Activated B cell treated with CpG ODN at 0.5 μM for 24 hours (primary cell): ENCODE data around the gene SAP30BP. TPM values are rescaled to one million over a fixed set of nuclear protein-coding genes. Genes with fewer than 3 reads are reported as not detected.
A peak's percentile ranks its signal among the peaks of the same experiment; 100 is the strongest.

Experiments
- ATAC-seq: fragments of 200-7000 bp; cut with Tn5 transposase; one replicate; pipeline ENCODE4 v1.10.0; 2021; ENCODE audit warnings: low read depth, mild to moderate bottlenecking, moderate library complexity
- CTCF ChIA-PET: fragments of 350-600 bp; sonication (Branson Sonifier 250); formaldehyde crosslinking; loops from one replicate; lab custom pipeline; 2021; ENCODE audit warnings: antibody characterized with exemption; lab: Charles Lee
- POLR2A ChIA-PET: fragments of 350-600 bp; sonication (Branson Sonifier 250); formaldehyde crosslinking; loops from one replicate; lab custom pipeline; 2021; ENCODE audit warnings: antibody characterized with exemption; lab: Charles Lee
- DNase-seq: peaks from one replicate; pipeline ENCODE4 v3.0.0; 2022
- H3K27ac Mint-ChIP-seq: one replicate; pipeline ENCODE4 v1.8.0; 2020; ENCODE audit warnings: mixed read lengths
- H3K27me3 Mint-ChIP-seq: one replicate; pipeline ENCODE4 v1.8.0; 2021; ENCODE audit warnings: mixed read lengths
- H3K36me3 Mint-ChIP-seq: one replicate; pipeline ENCODE4 v1.8.0; 2021; ENCODE audit warnings: low read depth, mixed read lengths
- H3K4me1 Mint-ChIP-seq: one replicate; pipeline ENCODE4 v1.8.0; 2021; ENCODE audit warnings: mixed read lengths
- H3K4me3 Mint-ChIP-seq: one replicate; pipeline ENCODE4 v1.8.0; 2020; ENCODE audit warnings: mild to moderate bottlenecking, mixed read lengths
- H3K9me3 Mint-ChIP-seq: one replicate; pipeline ENCODE4 v1.8.0; 2020; ENCODE audit warnings: mixed read lengths
- CTCF ChIP-seq: fragments of 200-600 bp; IDR thresholded peaks from one replicate; pipeline ENCODE4 v1.8.0; 2022; ENCODE audit warnings: antibody characterized with exemption, mild to moderate bottlenecking
- intact Hi-C: fragments of 100-400 bp; cut with micrococcal nuclease; formaldehyde crosslinking; loops from one replicate; pipeline ENCODE4 v1.15.1; 2024
- total RNA-seq: library from RNA; stranded (reverse); gene quantifications from 2 replicates; pipeline ENCODE4 v1.2.3, GENCODE V29; 2022

SAP30BP gene
- total RNA-seq, 1 donor from 2014 or later, result 184 TPM

- peaks cover 53% of the 10 kb centered on the region for H3K4me1 Mint-ChIP-seq
- no peak for ATAC-seq
- POLR2A ChIA-PET, result interaction anchor here (0.8 kb wide), 1 partner anchor 79 kb away, joined by 3 read pairs; no protein-coding TSS in a partner anchor
Observed at GRCh38 chr17:75683583-75683982, 16.4 kb downstream of the SAP30BP start.

GRCh38 chr17:75684249-75684648 lies 17.1 kb downstream of the SAP30BP start:
- Mint-ChIP-seq H3K36me3 (peaks cover 57% of the 10 kb centered on the region), H3K4me1 (peaks cover 55% of the 10 kb centered on the region), H3K4me3 (no peak overlapping the region), H3K27ac (peak overlapping the region; percentile 11), H3K9me3 (no peaks in the 10 kb centered on the region), H3K27me3 (no peaks in the 10 kb centered on the region)
- intact Hi-C loops, result no loop called here
- no peak for ATAC-seq
- ChIA-PET POLR2A (no interaction called here), CTCF (interaction anchor here (0.8 to 2.0 kb wide), 5 partner anchors 9 to 69 kb away, joined by 3 to 9 read pairs (median 5); partner anchors contain the start of gene SMIM5)
- TF ChIP-seq CTCF, result no peak
- no peak for DNase-seq

More at GRCh38 chr17:75683583-75683982, 16.4 kb downstream of the SAP30BP start:
- Mint-ChIP-seq H3K27ac (peak overlapping the region; percentile 46), H3K36me3 (peaks cover 60% of the 10 kb centered on the region), H3K4me3 (no peak overlapping the region), H3K27me3 (no peaks in the 10 kb centered on the region), H3K9me3 (no peaks in the 10 kb centered on the region)
- no peak for TF ChIP-seq CTCF
- intact Hi-C loops, result no loop called here
- CTCF ChIA-PET, result interaction anchor here (0.8 to 2.0 kb wide), 5 partner anchors 9 to 70 kb away, joined by 3 to 9 read pairs (median 5); partner anchors contain the start of gene SMIM5
- no peak for DNase-seq

GRCh38 chr17:75684924-75685323 lies 17.8 kb downstream of the SAP30BP start:
- peak overlapping the region; percentile 81 for H3K27ac Mint-ChIP-seq
- DNase-seq, result no peak
- ATAC-seq, result no peak
- peaks cover 54% of the 10 kb centered on the region for H3K36me3 Mint-ChIP-seq
- POLR2A ChIA-PET, result interaction anchor here (1.1 kb wide), 1 partner anchor 18 kb away, joined by 4 read pairs; the partner anchor contains the start of gene RECQL5
- no peak for TF ChIP-seq CTCF
- no peaks in the 10 kb centered on the region for H3K27me3 Mint-ChIP-seq
- peaks cover 59% of the 10 kb centered on the region for H3K4me1 Mint-ChIP-seq
- no peak overlapping the region for H3K4me3 Mint-ChIP-seq
- CTCF ChIA-PET, result interaction anchor here (1.3 to 2.8 kb wide), 4 partner anchors 10 to 64 kb away, joined by 5 to 12 read pairs (median 7); partner anchors contain the start of gene SMIM5
- intact Hi-C loops, result loop anchor here (5.0 kb wide), 1 partner anchor 53 kb away; the partner anchor contains the start of gene SMIM5
- H3K9me3 Mint-ChIP-seq, result no peaks in the 10 kb centered on the region

- intact Hi-C loops, result loop anchor here (5.0 kb wide), 1 partner anchor 53 kb away; the partner anchor contains the start of gene SMIM5
- no peak for DNase-seq
- H3K9me3 Mint-ChIP-seq, result no peaks in the 10 kb centered on the region
- POLR2A ChIA-PET, result interaction anchor here (1.1 kb wide), 2 partner anchors 19 to 21 kb away, joined by 3 to 4 read pairs; partner anchors contain the start of gene RECQL5
- peak overlapping the region; percentile 81 for H3K27ac Mint-ChIP-seq
- H3K4me3 Mint-ChIP-seq, result no peak overlapping the region
- H3K36me3 Mint-ChIP-seq, result peaks cover 51% of the 10 kb centered on the region
- H3K27me3 Mint-ChIP-seq, result no peaks in the 10 kb centered on the region
- TF ChIP-seq CTCF, result no peak
- CTCF ChIA-PET, result interaction anchor here (1.0 to 2.8 kb wide), 2 partner anchors 10 to 62 kb away, joined by 5 to 12 read pairs; no protein-coding TSS in a partner anchor
- peaks cover 64% of the 10 kb centered on the region for H3K4me1 Mint-ChIP-seq
- no peak for ATAC-seq
Observed at GRCh38 chr17:75685499-75685898, 18.4 kb downstream of the SAP30BP start.

- no peak for TF ChIP-seq CTCF
- intact Hi-C loops, result loop anchor here (2.0 to 5.0 kb wide), 2 partner anchors 22 to 56 kb away; partner anchors contain the start of genes RECQL5, SAP30BP and SMIM5
- H3K9me3 Mint-ChIP-seq, result no peaks in the 10 kb centered on the region
- ChIA-PET POLR2A (interaction anchor here (0.6 to 1.8 kb wide), 6 partner anchors 8 to 95 kb away, joined by 4 to 8 read pairs (median 6); partner anchors contain the start of genes RECQL5 and SAP30BP), CTCF (interaction anchor here (1.3 to 2.0 kb wide), 3 partner anchors 13 to 60 kb away, joined by 3 to 7 read pairs (median 5); no protein-coding TSS in a partner anchor)
- peaks cover 61% of the 10 kb centered on the region for H3K36me3 Mint-ChIP-seq
- ATAC-seq (peak; percentile 31), DNase-seq (no peak)
- peak overlapping the region; percentile 70 for H3K4me3 Mint-ChIP-seq
- H3K27me3 Mint-ChIP-seq, result no peaks in the 10 kb centered on the region
- H3K4me1 Mint-ChIP-seq, result peaks cover 77% of the 10 kb centered on the region
- H3K27ac Mint-ChIP-seq, result peak overlapping the region; percentile 92
Observed at GRCh38 chr17:75688209-75688825, 21.2 kb downstream of the SAP30BP start.
